GM20000 (cell line): Measurements from ENCODE around the gene PAPPA.

Experiments used
- DNase-seq: peaks from one replicate; pipeline ENCODE4 v3.0.0; 2012; ENCODE audit warnings: low spot score
- CTCF ChIP-seq: IDR thresholded peaks from 2 replicates; pipeline ENCODE4 v1.5.1; 2012; ENCODE audit warnings: mild to moderate bottlenecking, control low read depth; ENCODE audit errors: extremely low read depth, missing control alignments

The PAPPA gene

DNA sequence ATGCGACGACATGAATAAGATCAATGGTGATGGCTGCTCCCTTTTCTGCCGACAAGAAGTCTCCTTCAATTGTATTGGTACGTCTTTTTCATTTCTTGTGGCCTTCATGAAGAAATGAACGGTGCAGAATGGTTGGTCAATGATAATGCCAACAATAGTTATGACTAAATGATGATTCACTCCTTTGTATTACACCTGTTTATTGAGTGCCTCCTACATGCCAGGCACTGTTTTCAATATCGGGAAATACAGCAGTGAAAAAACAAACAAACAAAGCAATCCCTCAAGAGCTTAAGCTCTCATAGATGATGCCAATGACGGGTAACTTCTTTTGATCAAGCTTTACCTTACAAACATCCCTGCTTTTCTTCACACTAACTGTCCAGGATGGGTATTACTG is 117.7 kb downstream of the PAPPA start:
- no peak for TF ChIP-seq CTCF
- DNase-seq: no peak

- TF ChIP-seq CTCF: no peak
These were observed 118.4 kb downstream of the PAPPA start for GRCh38 chr9:116271991-116272390.

GRCh38 chr9:116274293-116274692 is 120.7 kb downstream of the PAPPA start:
- no peak for TF ChIP-seq CTCF
- DNase-seq: no peak

More at GRCh38 chr9:116271991-116272390, 118.4 kb downstream of the PAPPA start:
- no peak for DNase-seq

DNA sequence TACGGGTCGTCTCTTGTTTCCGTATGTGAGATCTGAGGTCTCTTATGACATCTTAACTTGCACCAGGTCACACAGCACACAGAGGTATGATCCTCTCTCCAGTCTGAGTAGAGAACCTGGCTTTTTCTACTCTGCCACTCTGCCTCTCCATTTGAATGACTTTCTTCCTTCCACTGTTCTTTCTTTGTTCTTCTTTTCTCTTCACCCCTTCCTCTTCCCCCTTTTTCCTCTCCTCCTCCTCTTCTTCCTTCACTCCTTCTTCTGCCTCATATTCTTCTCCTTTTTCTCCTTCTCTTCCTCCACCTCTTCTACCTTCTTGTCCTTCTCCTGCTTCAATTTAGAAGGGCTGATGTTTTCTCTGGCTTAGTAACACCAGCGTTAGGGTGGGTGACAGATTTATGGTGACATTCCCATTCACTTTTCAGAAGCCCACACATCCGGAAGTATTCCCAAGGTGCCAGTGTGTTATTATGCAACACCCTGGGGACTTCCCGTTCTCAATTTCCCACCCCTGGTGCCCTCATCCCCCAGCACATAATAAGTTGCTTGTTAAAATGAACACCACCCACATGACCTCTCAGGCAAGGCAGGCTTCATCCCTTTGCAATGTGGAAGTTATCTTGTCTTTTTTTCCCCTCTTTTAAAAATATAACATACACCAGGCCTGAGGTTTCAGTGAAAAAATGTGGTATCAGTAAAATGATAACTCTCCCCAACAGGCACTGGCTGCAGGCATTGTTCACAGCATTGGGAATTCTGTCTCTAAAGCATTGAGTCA is 122.0 kb downstream of the PAPPA start:
- DNase-seq: no peak
- TF ChIP-seq CTCF: no peak

DNA sequence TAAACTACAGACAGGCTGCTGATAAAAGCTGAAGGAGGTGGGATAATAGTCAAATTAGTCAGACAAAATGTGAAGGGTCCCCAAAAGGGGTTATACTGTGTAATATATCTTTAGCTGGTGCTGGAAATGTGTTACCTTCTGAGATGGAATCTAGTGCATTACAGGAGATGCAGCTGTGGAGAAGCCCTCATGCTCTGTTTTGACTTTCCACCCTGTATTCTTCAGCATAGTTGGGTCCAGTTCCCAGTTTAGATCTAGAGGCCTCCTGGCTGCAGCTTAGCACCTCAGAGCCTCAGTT is 122.6 kb downstream of the PAPPA start:
- TF ChIP-seq CTCF: no peak
- DNase-seq: no peak

GRCh38 chr9:116276651-116277121 is 123.1 kb downstream of the PAPPA start:
- no peak for DNase-seq
- TF ChIP-seq CTCF: no peak

GRCh38 chr9:116278326-116278725 is 124.7 kb downstream of the PAPPA start:
- no peak for DNase-seq
- no peak for TF ChIP-seq CTCF
